GM10266 (cell line): ENCODE results near the gene CAMK1G.

Source experiments
- DNase-seq: peaks from one replicate; pipeline ENCODE4 v3.0.0; 2012; ENCODE audit errors: extremely low spot score
- CTCF ChIP-seq: IDR thresholded peaks from 2 replicates; pipeline ENCODE4 v1.5.1; 2012; ENCODE audit warnings: mild to moderate bottlenecking, low read depth; ENCODE audit not compliant: control insufficient read depth, insufficient read depth; ENCODE audit errors: missing control alignments

Gene CAMK1G

GRCh38 chr1:209630383-209631225 is 47.1 kb downstream of the CAMK1G start:
- DNase-seq: no peak
- no peak for TF ChIP-seq CTCF

GRCh38 chr1:209633335-209633997 is 50.0 kb downstream of the CAMK1G start:
- DNase-seq: no peak

GRCh38 chr1:209634005-209634737 is 50.7 kb downstream of the CAMK1G start:
- no peak for TF ChIP-seq CTCF

More at GRCh38 chr1:209633335-209633997, 50.0 kb downstream of the CAMK1G start:
- TF ChIP-seq CTCF: no peak

GRCh38 chr1:209635850-209636249 is 52.3 kb downstream of the CAMK1G start:
- no peak for TF ChIP-seq CTCF
- no peak for DNase-seq

More at GRCh38 chr1:209634005-209634737, 50.7 kb downstream of the CAMK1G start:
- no peak for DNase-seq

GRCh38 chr1:209641832-209642172 is 58.3 kb downstream of the CAMK1G start:
- DNase-seq: no peak
- no peak for TF ChIP-seq CTCF

- no peak for DNase-seq
- TF ChIP-seq CTCF: no peak
These were observed 59.3 kb downstream of the CAMK1G start for GRCh38 chr1:209642816-209643215.
